Measurements from ENCODE around the gene COPB1.

The COPB1 gene

GRCh38 chr11:14529321-14529720, 29.7 kb upstream of the COPB1 start:
- Histone ChIP-seq H3K4me3 (ENCODE audit: low read length, poor library complexity, severe bottlenecking) (no peak overlapping the region), H3K4me2 (ENCODE audit: low read depth, low read length, poor library complexity, severe bottlenecking) (no peak overlapping the region)
- TF ChIP-seq EZH2phosphoT487 (IDR thresholded peaks at IDR 0.05; ENCODE audit: borderline replicate concordance) (no peak), CTCF (conservative IDR thresholded peaks at IDR 0.05; ENCODE audit: low read length) (no peak)

GRCh38 chr11:14522801-14523200, 23.2 kb upstream of the COPB1 start:
- Histone ChIP-seq H3K4me2 (ENCODE audit: low read depth, low read length, poor library complexity, severe bottlenecking) (no peak overlapping the region), H3K9me3 (ENCODE audit: insufficient read depth, low read depth, low read length) (no peaks in the 10 kb centered on the region), H3K4me3 (ENCODE audit: low read length, poor library complexity, severe bottlenecking) (no peak overlapping the region), H3K4me1 (ENCODE audit: insufficient read depth, low read length, poor library complexity, severe bottlenecking) (peaks cover 16% of the 10 kb centered on the region), H3K9ac (ENCODE audit: low read depth, low read length, poor library complexity, severe bottlenecking) (no peak overlapping the region), H3K27me3 (ENCODE audit: insufficient read depth, low read length, poor library complexity, severe bottlenecking) (no peaks in the 10 kb centered on the region), H3K9me2 (replicated peaks; ENCODE audit: low read depth, low read length) (no peaks in the 10 kb centered on the region), H3K79me2 (ENCODE audit: insufficient read depth, low read length) (peaks cover 34% of the 10 kb centered on the region), H3F3A (ENCODE audit: low read depth) (no peaks in the 10 kb centered on the region), H2AFZ (ENCODE audit: low read length) (no peak overlapping the region), H4K20me1 (ENCODE audit: insufficient read depth, low read length, poor library complexity, severe bottlenecking) (peaks cover 21% of the 10 kb centered on the region), H3K36me3 (ENCODE audit: insufficient read depth, low read length) (no peaks in the 10 kb centered on the region)
- no peak for TF ChIP-seq EZH2phosphoT487 (IDR thresholded peaks at IDR 0.05; ENCODE audit: borderline replicate concordance)
- TF ChIP-seq CTCF (conservative IDR thresholded peaks at IDR 0.05; ENCODE audit: low read length): no peak

More at GRCh38 chr11:14529321-14529720, 29.7 kb upstream of the COPB1 start:
- Histone ChIP-seq H2AFZ (ENCODE audit: low read length) (no peak overlapping the region), H3K9me2 (replicated peaks; ENCODE audit: low read depth, low read length) (no peaks in the 10 kb centered on the region), H3K9me3 (ENCODE audit: insufficient read depth, low read depth, low read length) (no peaks in the 10 kb centered on the region), H3K4me1 (ENCODE audit: insufficient read depth, low read length, poor library complexity, severe bottlenecking) (no peaks in the 10 kb centered on the region), H4K20me1 (ENCODE audit: insufficient read depth, low read length, poor library complexity, severe bottlenecking) (no peaks in the 10 kb centered on the region), H3K79me2 (ENCODE audit: insufficient read depth, low read length) (no peaks in the 10 kb centered on the region), H3K27me3 (ENCODE audit: insufficient read depth, low read length, poor library complexity, severe bottlenecking) (no peaks in the 10 kb centered on the region), H3K9ac (ENCODE audit: low read depth, low read length, poor library complexity, severe bottlenecking) (no peak overlapping the region), H3F3A (ENCODE audit: low read depth) (no peaks in the 10 kb centered on the region), H3K36me3 (ENCODE audit: insufficient read depth, low read length) (no peaks in the 10 kb centered on the region)

- Histone ChIP-seq H3K36me3 (ENCODE audit: insufficient read depth, low read length) (peaks cover 3% of the 10 kb centered on the region), H3K4me2 (ENCODE audit: low read depth, low read length, poor library complexity, severe bottlenecking) (no peak overlapping the region)
Observed at GRCh38 chr11:14522245-14522644, 22.6 kb upstream of the COPB1 start.

More at GRCh38 chr11:14522245-14522644, 22.6 kb upstream of the COPB1 start:
- TF ChIP-seq CTCF (conservative IDR thresholded peaks at IDR 0.05; ENCODE audit: low read length): no peak
- TF ChIP-seq EZH2phosphoT487 (IDR thresholded peaks at IDR 0.05; ENCODE audit: borderline replicate concordance): no peak
- Histone ChIP-seq H3K9me2 (replicated peaks; ENCODE audit: low read depth, low read length) (no peaks in the 10 kb centered on the region), H3F3A (ENCODE audit: low read depth) (no peaks in the 10 kb centered on the region), H3K27me3 (ENCODE audit: insufficient read depth, low read length, poor library complexity, severe bottlenecking) (no peaks in the 10 kb centered on the region), H3K79me2 (ENCODE audit: insufficient read depth, low read length) (peaks cover 40% of the 10 kb centered on the region), H4K20me1 (ENCODE audit: insufficient read depth, low read length, poor library complexity, severe bottlenecking) (peaks cover 26% of the 10 kb centered on the region), H3K9ac (ENCODE audit: low read depth, low read length, poor library complexity, severe bottlenecking) (no peak overlapping the region), H3K4me3 (ENCODE audit: low read length, poor library complexity, severe bottlenecking) (no peak overlapping the region), H2AFZ (ENCODE audit: low read length) (no peak overlapping the region), H3K9me3 (ENCODE audit: insufficient read depth, low read depth, low read length) (no peaks in the 10 kb centered on the region), H3K4me1 (ENCODE audit: insufficient read depth, low read length, poor library complexity, severe bottlenecking) (peaks cover 21% of the 10 kb centered on the region)

Measured in Loucy (cell line).